NCI-H2227 (cell line): ENCODE data around the gene PHACTR3.

Experiments
- DNase-seq: peaks from one replicate; lab custom pipeline; 2025; ENCODE audit not compliant: unreplicated experiment; lab: John Stamatoyannopoulos, UW

Gene PHACTR3

DNA sequence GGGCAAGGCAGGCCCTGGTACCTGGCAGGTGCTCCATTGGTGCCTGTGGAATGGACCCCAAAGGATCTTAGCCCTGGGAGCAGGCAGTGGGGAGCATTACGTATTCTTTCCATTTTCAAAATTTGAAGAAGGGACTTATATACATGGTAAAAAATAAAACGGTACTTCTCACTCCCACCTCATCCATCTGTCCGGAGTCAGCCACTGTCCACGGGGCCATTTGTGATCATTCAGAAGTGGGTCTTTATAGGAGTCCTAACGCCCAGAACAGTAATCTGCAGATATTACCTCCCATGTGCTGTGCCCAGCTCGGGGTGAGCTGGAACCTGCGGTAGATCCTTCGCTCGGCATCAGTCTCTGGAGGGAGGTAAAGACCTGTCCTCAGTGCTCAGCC, 218.7 kb downstream of the PHACTR3 start:
- no peak for DNase-seq

DNA sequence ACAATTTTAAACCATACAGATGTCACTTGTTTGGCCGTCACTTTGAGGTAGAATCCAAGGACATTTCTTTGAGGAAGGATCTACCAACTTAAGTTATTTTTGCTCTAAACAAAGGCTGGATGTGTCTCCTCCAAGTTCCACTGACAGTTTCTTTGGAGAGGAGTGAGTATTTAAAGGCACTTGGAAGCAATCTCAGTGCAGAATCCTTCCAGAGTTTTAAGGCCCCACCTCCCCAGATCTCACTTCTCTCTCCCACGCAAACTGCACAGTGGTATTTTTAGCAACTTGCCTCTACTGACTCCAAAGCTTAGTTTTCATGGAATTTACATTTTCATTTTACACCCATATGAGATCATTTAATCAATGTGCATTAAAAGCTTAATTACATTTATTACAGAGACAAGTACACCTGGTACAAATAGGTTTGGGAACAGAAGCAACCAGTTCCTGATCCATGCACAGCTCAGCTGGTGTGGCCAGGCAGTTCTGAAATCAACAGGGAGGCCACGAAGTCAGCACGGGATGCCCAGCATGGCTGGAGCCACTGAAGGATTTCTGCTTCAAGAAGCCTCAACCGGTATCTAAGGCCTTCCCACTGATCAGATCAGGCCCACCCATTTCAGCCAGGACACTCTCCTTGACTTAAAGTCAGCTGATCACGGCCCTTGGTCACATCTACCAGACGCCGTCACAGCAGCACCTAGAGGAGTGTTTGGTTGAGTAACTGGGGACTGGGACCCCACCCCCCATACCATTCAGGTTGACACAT, 219.3 kb downstream of the PHACTR3 start:
- no peak for DNase-seq

DNA sequence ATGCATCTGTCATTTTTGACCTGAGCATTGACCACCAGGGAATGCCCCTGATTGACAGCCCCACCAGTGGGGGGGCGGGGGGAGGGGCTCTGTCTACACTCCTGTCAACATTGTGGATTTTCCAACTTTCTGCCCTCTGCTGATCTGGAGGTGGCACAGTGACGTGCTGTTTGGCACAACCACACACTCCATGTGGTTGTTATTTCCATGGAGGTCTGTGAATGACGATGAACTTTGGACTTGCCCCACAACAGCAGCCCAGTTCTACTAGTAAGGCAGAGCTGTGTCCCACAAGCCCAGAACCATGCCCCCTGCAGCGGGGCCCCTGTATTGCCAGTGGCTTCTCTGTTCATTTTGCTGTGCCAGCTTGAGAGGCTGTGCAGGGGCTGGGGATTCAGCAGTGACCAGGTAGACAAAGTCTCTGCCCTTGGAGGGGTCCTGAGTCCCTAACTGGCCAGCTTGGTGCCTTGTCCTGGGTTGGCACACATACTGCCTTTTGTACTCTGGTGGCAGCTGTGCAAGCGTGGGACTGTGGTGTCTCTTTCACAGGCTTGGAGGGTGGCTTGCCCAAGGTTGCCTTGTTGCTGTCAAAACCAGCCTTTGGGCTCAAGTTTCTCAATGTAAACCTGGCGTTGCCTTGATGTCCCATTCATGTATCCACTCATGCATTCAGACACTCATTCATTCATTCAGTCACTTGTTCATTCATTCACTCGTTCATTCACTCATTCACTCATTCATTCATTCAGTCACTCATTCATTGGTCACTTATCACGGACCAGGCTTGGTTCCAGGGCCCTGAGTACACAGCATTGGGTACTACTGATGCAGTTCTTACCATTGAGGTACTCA, 220.6 kb downstream of the PHACTR3 start:
- no peak for DNase-seq

DNA sequence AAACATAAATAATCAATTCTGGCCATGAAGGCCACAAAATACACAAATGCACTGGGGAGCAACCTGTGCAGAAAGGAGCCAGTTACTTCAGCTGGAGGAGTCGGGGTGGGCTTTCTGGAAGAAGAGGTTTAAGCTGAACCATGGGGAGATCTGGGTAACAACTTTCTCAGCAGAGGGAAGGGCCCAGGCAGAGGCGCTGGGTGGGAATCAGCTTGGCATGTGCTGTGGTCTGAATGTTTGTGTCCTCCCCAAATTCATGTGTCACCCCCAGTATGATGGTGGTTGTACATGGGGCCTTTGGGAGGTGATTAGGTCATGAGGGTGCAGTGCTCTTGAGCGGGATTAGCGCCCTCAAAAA, 221.2 kb downstream of the PHACTR3 start:
- no peak for DNase-seq

DNA sequence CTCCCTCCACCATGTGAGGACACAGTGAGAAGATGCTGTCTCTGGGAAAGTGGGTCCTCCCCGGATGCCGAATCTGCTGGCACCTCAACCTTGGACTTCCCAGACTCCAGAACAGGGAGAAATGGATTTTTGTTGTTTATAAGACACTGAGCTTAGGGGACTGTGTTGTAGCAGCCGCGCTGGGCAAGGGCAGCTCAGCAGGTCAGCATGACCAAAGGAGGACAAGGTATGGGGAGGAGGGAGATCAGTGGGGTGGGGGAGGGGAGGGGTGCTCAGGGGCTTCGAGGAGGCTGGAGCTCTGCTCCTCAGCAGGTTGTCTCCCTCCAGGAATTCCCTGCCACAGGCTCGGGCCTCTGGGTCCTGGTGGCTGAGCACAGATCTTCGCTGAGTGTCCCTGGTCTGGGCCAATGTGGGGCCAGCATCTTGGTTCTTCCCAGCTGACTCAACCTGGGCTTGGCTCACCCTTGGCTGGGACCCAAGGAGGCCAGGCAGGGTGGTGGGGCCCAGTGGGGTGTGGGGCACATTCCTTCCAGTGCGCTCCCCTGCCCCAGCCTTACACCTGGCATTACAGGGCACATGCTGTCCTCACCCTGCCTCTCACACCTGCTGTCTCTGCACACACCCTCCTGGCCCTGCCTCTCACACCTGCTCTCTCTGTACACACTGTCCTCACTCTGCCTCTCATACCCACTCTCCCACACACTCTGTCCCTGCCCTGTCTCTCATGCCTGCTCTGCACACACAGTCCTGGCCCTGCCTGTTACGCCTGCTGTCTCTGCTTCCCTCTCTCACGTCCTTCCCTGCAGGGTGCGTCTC, 221.8 kb downstream of the PHACTR3 start:
- no peak for DNase-seq

DNA sequence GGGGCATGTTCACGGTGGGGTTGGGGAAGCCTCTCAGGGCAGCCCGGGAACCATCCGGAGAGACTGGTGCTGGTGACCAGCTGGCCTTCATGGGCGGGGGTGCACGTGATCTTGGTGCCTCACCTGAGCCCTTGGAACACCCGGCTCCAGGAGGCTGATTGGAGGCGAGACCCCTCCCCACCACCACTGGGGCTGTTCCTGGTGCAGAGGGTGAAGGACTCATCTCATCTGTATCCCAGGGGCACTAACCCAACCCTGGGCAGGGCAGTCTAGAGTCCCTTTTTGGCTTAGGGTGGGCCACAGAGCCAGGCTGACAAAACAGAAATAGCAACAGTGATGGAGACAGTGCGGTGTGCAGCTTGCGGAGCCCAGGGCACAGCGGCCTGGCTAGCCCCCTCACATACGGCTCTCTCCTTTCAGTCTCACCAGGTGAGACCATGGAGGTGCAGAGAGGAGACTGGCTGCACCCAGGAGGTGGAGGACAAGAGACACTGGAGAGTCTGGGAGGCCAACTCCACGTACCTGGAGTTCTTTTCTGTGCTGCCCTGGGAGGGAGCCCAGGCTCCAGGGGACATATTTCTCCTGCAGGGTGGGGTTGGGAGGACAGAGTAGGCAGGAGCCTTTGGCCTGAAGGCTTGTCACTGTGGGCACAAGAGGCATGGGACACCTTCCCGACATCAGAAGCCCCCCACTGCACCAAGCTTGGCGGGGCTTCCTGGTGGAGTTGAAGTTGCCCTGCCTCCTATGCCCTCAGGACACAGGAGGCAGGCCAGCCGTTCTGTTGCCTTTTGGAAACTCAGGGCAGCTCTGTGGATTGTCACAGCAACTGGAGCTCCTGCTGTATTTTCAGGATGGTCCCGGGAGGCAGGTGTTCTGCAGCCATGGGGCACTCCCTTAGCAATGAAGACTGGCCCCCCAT, 223.1 kb downstream of the PHACTR3 start:
- DNase-seq, result no peak

DNA sequence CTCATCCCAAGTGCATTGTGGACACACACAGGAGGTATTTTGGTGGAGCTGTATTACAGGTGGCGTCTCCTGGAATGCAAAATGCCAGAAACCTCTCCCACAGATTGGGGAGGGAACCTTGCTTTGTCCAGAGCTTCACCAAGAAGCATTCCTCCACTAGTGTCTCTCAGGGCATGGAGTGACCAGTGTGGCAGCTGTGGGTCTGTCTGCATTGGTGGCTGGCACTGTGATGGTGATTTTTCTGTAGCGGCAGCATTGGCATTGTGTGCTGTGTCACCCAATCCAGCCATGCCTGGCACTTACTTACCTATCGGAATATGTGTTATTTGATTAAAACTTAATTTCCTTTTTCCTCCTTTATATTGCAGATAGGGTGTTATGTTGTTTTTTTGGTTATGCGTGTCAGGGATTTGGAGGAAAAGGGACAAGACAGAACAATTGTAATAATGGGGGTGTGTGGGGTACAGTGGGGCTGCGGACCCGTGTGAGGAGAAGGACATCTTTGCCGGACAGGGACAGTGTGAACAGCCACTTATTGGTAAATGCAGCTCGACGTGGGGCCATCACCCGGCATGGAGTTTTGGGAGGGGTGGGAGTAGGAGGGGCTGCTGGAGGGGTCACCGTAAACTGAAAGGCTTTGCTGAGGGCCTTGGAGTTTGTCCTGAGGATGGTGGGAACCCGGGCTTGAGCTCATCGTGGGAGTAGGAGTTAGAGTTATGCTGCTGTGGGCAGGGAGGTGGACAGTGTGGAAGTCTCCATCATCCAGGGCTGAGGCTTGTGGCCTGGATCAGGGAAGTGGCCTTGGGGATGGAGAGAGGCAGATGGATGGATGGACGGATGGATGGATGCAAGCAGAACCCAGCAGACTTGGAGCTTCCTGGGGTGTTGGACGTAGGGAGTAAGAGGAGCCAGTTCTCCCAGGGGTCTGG, 224.0 kb downstream of the PHACTR3 start:
- DNase-seq, result no peak

DNA sequence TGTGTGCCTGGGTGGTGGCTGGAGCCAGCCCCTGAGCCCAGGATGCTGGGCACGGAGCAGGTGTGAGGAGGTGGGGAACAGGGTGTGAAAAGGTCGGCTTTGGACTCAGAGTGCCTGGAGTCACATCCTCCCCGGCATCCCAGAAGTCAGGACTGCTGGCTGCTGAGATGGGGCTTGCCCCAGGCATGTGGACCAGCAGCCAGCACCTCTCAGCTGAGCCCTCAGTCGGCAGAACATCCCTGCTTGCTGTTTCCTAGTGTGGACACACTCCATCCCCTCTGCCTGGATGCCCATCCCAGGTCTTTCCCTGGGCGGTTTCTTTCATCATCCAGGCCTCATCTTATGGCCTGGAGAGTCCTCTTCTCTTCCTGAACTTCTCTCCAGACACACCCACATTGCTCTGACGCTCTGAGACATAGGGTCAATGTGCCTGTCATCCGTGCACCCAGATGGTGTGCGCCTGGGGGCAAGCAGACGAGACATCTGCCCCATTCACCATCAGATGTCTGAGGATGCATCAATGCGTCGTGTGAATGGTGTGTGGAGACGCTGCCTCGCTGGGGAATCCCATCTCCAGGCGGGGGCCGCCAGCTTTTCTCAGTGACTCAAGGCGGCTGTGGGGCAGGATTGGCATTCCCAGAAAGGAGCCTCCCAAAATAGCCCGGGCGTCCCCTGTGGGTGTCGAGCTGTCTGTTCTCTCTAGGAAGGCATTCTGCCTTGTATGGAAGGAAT, 224.9 kb downstream of the PHACTR3 start:
- no peak for DNase-seq

DNA sequence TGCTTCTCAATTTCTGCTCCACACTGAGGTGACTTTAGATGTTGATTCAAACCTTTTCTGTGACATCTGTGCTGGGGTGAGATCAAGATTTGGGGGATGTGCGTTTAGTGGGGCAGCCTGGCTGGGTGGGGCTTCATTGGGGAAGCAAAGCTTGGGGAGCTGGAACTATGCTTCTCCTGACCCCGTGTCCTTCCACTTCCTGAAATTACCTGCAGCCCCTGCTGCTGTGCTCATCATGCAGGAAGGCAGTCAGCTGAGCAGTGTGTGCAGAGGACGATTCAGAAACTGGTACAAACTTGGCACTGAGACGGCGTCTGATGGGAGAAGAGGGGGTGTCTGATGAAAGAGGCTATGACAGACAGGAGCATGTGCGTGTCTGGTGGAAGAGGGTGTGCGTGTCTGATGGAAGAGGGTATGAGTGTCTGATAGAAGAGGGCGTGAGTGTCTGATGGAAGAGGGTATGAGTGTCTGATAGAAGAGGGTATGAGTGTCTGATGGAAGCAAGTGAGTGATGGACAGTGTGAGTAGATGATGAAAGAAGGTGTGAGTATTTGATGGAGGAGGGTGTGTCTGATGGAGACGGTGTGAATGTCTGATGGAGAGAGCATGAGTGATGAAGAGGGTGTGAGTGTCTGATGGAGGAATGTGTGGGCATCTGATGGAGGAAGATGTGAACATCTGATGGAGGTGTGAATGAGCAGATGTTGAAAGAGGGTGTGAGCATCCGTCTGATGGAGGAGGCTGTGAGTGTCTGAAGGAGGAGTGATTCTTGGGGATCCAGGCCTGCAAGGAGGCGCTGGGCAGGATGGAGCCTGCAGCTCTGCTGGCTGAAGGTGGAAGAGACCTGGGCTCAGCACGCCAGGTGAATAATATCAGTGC, 225.7 kb downstream of the PHACTR3 start:
- no peak for DNase-seq

DNA sequence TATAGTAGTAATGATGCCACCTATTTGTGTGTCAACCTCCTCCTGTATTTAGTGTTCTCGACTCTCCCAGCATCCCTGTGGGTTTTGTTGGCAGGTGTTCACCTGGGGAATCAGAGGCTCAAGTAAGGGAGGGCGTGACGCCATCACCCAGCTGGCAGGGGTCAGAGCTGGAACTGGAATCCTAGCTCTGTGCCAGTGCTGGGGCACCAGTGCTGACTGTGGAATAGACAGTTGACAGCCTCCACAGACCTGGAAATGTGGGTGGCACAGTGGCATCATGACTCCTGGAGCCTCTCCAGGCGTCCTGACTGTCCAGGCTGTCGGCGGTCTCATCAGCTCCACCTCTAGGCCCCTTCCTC, 226.3 kb downstream of the PHACTR3 start:
- DNase-seq, result no peak

DNA sequence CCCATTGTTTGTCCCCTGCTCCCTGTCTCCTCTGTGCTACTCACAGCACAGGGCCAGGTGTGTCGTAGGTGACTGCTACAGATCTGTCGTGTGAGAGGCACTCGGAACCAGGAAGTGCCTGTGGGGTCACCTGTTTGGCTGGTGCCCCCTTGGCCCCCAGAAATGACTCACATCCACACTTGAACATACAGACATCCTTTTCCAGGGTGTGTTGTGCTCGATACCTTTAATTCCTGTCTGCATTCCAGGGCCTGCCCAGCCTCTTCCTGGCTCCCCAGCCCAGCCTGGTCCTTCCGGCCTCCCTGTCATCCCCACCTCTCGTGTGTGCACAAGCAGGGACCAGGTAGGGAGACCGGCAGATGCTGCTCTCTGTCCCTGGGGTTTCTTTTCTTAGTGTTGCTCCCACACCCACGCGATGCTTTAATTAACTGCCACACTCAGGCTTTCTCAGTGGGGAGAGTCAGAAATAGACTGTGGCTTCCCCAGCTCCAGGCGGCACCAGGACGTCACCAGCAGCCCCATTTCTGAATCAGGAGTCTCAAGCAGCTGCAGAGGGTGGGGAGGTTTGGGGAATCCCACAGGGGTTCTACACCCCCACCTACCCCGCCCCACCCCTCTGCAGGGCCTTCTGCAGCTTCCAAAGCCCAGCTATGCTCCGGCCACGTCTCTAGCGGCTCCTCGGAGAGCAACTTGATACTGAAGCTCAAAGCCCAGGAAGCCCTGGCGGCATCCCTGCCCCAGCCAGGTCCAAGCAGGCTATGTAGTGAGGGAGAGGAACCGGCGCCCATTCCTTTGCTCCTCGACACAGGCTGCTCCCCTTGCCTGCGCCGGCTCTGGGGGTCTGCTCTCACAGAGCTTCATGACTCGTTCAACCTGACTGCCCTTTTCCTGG, 226.9 kb downstream of the PHACTR3 start:
- DNase-seq, result no peak

DNA sequence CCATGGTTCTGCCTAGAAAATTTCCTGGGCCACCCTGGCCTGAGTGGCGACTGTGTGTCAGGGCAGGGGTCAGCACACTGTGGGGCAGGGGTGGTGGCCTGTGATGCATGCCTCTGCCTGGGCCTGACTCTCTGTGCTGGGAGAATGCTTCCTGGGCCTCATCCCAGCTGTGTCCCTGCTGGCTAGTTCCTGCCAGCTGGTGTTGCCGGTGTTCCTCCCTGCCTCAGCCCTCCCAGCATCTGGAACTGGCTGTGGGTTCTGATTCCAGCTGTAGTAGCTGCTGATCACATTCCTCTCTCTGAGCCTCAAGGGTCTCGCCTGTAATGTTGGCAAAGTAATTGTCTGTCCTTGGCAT, 227.6 kb downstream of the PHACTR3 start:
- DNase-seq, result no peak

DNA sequence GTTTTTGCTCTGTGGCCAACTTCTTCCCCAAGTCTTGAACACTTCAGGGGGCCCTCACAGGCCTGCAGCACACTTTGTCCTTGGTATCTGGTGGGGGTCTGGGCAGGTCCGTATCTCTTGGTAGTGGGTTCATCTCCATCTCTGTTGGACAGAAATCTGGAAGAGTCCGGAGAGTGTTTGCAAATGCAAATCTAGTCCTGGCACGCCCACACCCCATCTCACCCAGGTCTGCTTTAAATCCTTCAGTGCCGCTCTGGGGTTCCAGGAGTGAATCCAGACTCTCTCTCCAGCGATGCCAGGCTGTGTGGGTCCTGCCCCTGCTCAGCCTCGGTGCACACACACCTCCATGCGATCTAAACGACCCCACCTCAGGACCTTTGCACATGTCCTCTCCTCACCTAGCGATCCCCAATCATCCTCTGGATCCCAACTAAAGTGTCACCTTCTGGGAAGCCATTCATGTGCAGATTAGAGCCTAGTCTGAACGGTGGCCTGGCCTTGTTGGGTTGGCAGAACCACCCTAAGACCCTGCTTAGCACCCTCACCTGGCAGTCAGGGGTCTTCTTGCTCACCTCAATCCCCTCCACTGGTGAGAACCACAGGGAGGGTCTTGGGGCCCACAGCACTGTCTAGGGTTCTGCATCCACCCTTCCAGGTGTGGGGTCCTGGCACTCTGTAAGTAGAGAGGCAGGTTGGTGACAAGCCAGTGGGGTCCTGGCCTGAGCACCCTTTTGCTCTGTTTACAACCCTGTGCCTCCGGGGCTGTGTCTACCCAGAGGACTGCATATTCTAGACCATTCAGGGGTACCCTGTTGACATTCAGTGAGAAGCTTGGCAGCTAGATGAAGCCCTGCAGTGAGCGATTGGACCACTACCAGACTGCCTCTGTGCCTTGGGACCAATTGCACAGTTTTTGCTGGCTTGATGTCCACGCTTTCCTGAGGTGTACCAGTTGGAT, 228.3 kb downstream of the PHACTR3 start:
- DNase-seq, result no peak

DNA sequence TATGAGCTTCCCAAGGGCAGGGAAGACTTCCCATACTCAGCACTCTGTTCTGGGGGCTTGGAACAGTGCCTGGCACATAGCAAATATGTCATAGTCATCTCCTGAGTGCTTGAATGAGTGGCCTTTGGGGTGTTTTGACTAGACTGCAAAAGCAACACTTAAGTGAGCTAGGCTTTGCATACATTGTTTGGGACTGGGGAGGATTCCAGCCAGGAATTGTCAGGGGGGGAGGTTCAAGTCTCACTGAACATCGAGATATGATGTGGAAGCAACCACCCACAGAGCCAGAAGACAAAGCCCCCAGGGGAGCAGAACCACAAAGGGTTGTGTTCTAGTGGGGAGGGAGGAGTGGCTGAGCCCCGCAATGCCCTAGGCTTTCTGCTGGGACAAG, 230.7 kb downstream of the PHACTR3 start:
- no peak for DNase-seq

DNA sequence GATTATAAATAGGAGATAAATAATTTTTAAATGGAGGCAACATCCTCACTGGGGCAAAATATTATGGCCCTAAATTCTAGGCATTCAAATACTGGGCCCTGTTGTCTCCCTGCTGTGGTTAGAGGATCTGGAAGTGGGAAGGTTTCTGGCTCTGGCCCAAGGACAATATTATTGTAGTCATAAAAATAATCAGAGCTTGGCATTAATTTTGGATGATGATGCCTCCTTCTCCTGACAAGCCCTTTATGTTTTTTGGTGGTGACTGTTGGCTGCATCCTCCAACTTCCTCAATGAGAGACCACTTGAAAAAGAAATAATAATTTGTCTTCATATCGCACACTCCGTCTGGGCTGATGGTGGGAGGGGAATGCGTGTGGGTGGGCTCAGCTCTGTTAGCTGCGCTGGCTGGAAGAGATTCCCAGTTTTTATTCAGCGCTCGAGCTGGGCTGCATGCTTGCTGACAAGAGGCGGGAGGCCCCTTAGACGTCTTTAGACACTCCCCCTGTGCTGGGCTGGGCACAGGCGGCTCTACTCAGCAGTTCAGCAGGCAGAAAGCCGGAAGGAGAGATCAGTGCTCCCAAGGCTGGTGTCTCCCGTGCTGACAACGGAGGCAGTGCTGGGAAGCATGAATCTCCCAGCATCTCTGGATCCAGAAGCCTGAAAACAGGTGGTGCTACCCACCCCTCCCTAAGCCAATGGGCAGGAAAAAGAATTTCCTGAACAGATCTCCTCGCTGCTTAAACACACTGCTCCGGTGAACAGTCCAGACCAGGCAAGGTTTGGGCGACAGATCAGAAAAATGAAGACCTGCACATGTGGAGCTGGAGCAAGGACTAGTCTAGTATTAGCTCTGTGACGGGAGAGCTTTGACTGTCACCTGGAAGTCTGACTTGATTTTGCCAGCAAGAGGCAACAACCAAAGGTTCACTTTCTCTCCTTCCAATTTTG, 231.4 kb downstream of the PHACTR3 start:
- DNase-seq, result peak; percentile 92
